Hepatocyte (in vitro differentiated cells): ENCODE results near the gene DHX57.

Source experiments
- EZH2 ChIP-seq: fragments of 200-600 bp; sonication (generic); IDR thresholded peaks from 2 replicates; pipeline ENCODE4 v1.6.1; 2016; ENCODE audit warnings: antibody characterized with exemption, mild to moderate bottlenecking, borderline replicate concordance
- EZH2phosphoT487 ChIP-seq: fragments of 200-600 bp; sonication (generic); IDR thresholded peaks from one replicate; pipeline ENCODE4 v1.6.1; 2018; ENCODE audit warnings: antibody characterized with exemption, mild to moderate bottlenecking, low read depth, moderate library complexity; ENCODE audit not compliant: unreplicated experiment, severe bottlenecking
- TF ChIP-seq, protein P1 (sequence below): fragments of 200-600 bp; sonication (generic); IDR thresholded peaks from 2 replicates; pipeline ENCODE4 v1.5.1; 2016; ENCODE audit warnings: antibody characterized with exemption, mild to moderate bottlenecking; ENCODE audit not compliant: poor library complexity

- TF ChIP-seq, protein P1, sequence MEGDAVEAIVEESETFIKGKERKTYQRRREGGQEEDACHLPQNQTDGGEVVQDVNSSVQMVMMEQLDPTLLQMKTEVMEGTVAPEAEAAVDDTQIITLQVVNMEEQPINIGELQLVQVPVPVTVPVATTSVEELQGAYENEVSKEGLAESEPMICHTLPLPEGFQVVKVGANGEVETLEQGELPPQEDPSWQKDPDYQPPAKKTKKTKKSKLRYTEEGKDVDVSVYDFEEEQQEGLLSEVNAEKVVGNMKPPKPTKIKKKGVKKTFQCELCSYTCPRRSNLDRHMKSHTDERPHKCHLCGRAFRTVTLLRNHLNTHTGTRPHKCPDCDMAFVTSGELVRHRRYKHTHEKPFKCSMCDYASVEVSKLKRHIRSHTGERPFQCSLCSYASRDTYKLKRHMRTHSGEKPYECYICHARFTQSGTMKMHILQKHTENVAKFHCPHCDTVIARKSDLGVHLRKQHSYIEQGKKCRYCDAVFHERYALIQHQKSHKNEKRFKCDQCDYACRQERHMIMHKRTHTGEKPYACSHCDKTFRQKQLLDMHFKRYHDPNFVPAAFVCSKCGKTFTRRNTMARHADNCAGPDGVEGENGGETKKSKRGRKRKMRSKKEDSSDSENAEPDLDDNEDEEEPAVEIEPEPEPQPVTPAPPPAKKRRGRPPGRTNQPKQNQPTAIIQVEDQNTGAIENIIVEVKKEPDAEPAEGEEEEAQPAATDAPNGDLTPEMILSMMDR, result no peak
- no peak for TF ChIP-seq EZH2
- no peak for TF ChIP-seq EZH2phosphoT487
These were observed 45.1 kb downstream of the DHX57 start for GRCh38 chr2:38830526-38831159.
